Hematopoietic multipotent progenitor cell treated with erythropoietin and hydrocortisone succinate and interleukin-3 and kit ligand, for 6 days (in vitro differentiated cells): ENCODE data around the gene NSUN2.
A peak's percentile ranks its signal among the peaks of the same experiment; 100 is the strongest.
"Not testable (repeated sequence)": the region's sequence is repeated elsewhere in the genome, so short reads cannot be mapped to it uniquely, and the experiment has no call there.

Experiments used
- DNase-seq: peaks from one replicate; pipeline ENCODE4 v3.0.0-alpha.2; 2015

NSUN2 gene

DNA sequence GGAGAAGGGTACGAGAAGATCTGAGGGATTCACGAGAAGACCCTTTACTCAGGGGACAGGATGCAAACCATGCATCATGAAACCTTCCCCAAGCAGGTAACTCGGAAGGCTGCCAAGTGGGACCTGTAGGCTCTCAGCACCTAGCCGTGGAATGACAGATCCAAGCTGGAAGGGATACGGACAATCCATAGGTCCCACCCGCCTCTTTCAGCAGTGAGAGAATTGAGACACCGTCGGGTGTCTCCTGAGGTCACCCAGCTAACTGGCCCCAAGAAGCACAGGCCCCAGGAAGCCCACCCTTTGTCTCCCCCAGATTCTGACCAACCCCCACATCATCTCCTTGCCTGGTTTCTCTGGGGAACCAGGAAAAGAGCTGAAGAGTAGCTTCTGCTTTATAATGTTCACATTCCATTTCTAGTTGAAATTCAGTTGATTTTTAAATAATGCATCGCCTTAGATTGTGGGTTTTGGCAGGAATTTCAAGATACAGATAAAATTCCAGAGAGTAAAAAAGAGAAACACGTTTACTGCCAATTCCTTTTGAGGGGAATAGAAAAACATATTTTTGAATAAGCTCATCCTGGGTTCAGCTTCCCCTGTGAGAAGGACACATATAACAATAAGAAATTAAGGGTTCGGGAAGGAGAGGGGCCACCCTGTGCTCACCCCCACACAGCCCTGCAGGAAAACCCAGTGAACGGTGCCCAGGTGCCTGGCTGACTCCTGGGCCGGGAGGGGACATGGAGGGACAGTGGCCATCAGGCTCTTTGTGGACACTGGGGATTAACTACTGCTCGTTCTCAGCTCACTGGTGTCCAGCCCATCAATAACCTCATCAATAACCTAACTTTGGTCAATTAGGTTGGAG is 51.1 kb downstream of the NSUN2 start:
- DNase-seq = no peak

DNA sequence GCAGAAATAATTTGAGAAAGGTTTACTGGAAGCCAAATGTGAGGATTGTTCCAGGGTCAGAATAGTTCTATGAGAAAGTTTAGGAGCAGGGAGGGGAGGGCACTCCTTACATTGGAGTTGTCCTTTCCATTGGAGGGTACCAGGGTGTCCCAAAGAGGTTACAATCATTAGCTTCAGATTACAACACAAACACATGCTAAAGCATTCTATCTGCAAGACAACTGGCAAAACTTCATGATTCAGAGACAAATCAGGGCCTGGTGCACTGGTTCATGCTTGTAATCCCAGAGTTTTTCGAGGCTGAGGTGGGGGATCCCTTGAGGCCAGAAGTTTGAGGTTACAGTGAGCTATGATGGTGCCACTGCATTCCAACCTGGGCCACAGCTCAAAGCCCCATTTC is 51.8 kb downstream of the NSUN2 start:
- no peak for DNase-seq

DNA sequence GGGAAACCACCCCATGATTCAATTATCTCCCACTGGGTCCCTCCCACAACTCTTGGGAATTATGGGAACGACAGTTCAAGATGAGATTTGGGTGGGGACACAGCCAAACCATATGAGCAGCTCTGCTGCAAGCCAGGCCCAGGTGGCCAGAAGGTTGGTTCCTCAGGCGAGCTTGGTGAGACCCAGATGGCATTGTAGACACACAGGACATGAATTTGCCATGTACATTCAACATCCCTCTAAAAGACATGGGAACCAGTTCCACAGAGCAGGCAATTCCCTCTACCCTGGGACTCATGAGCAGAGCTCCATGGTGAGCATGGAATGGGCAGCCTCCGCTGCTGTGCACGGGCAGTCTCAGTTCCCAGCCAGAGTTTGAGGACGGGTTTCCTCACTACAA is 53.3 kb downstream of the NSUN2 start:
- no peak for DNase-seq

DNA sequence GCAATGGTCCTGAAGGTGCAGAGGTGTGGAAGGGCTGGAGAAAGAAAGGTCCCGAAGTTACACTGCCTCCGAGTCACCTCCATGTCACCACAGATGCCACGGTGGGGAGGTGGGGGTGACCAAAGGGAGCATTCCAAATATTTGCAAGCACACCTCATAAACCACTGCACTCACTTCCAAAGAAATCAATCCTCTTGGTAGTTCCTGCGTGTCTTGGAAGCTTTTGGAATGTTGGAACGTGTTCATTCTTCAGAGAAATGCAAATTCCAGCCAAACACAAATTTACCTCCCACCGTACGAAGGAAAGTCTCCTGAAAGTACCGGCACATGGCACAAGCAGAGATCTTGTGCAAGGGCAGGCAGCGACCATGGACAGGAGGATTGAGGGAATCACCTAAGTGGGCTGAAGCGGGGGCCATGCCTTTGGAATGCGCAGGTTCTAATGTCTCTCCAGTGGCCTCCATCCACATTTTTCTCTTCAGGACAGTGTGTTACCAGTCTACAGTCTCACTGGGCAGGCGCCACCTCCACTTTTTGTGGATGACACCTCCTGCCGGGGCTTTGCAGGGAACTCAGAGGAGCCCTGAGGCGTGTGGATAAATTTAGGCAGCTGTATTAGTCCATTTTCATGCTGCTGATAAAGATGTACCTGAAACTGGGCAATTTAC is 54.0 kb downstream of the NSUN2 start:
- no peak for DNase-seq

DNA sequence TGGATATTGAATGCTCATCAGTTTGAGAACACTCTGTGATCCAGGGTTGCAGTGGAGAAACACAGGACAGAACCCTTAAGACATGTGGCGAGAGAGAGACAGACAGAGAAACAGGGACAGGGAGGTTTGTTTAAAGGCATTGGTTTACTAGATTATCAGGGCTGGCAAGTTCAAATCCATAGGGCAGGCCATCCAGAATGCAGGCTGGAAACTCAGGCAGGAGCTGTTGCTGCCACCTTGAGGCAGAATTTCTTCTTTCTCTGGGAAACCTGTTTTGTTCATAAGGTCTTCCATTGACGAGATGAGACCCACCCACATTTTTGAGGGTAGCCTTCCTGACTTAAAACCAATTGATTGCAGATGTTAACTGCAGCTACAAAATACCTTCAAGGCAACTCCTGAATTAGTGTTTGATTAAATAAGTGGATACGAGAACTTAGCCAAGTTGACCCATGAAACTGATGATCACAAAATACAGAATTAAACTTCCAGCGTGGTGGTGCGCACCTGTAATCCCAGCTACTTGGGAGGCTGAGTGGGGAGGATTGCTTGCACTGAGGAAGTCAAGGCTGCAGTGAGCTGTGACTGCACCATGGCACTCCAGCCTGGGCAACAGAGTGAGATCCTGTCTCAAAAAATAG is 55.9 kb downstream of the NSUN2 start:
- DNase-seq = peak; percentile 63

DNA sequence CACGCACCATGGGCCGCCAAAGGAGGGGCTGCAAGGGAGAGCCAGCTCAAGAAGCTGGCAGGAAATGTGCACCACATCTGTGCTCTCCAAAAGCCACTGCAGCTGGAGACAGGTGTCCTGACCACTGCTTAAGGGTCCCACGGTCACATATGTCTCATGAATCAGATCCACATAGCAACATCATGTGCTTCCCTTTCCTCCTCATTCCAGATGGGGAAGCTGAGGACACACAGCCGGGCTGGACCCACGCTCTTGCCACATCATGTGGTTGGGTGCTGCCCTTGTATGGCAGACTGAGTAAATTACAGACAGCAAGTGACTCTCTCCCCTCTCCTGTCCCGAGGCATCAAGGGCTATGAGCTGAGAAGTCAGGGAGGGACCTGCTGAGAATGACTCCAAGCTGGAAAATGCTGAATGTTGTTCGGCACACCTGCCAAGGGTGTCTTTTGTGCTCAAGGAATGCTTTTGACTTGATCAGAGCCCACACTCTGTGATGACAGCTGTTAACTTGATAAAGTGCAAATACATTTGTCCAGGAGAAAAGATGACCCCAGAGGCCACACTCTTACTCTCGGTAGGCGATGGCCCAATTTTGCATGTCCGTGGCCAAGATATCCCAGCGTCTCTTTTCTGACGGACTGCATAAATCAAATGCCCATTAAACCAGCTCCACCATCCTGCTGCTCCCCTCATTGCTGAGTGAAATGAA is 58.2 kb downstream of the NSUN2 start:
- no peak for DNase-seq

DNA sequence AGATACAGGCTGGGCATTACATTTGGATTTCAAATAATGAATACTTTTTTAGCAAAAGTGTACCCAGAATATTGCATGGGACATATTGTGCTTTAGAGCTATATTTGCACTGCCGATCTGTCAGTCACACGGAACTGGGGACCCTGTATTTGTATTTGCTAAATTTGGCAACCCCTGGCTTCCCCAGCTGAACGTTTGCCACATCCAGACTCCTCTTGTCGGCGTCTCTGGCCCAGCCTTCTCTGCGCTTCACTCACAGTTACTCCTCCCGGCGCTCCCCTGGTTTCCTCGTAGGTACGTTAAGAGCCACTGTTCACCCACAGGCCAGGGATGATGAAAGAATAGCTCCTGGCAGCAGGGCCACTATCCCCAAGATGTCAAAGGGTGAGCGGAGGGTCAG is 58.7 kb downstream of the NSUN2 start:
- no peak for DNase-seq

DNA sequence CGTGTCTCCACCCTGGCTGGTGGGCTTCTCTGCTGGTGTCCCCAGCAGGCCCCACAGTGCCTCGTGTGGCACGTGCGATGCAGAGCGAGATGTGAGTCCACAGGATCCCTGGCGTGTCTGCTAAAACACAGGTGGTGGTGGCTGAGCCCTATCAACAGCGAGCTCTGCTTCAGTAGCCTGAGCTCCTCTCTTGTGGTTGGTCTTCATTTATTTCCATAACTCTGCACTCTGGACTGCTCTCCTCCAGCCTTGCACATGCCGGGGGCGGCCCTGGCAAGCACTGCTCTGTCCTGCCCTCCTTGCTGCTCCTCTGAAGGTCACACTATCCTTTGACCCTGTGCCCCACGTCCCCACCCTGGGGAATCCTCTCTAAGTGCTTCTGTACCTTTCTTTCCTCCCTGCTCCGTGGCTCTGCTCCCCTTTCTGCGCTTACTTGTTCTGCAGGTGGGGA is 59.2 kb downstream of the NSUN2 start:
- DNase-seq = no peak

DNA sequence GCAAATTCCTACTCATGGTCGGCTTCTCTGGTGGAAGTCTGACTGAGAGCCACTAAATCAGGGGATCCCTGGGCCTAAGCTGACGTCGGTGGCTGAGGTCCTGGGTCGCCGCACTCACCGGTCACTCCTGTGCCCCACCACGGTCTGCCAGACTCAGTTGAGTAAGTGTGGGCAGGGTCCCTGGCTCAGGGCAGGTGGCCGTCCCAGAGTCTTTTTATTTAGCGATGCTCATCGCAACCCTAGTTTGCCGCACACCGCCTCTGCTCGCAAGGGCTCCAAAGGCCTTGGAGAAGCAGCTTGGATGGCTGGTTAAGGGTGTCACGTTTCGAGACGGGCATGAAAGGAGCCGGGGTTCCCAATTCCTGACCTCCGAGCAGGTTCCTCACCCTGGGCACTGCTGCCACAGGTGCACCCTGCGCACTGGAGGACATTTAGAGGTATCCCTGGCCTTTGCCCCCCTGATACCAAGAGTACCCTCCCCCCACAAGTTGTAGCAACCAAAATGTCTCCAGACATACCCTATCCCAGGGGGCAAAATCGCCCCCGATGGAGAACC is 59.9 kb downstream of the NSUN2 start:
- DNase-seq = no peak

DNA sequence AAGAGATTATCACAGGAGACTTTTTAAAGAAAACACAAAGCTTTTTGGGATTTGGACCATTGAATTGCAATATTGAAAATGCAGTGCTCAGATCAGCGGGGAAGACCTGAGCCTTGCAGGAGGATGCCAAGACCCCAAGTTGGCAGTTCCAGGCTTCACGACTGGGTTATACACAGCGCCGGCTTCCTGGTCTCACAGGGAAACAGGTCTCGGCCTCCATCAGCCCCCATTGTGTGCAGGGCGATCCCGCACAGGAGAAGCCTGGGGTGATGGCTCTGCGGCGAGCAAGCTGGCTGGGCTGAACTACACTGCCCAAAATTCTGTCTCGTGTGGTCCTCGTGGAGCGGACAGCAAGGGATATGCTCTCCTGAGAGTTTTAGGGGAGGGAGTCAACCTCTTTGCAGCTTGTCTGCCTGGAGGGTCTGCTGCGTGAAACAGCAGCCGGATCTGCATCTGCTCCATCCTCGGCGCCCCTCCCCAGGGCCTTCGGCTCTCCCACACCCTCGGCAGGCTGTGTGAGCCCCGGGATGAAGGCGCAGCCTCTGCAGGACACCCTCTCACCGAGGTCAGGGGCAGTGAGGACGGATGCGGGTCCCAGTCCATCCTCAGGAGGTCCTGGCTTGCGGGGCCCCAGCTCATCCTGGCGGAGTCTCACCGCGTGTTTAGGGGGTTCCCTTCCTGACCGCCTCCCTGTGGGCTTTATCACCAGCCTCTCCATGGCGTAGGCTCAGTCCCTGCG is 60.6 kb downstream of the NSUN2 start:
- DNase-seq = no peak

DNA sequence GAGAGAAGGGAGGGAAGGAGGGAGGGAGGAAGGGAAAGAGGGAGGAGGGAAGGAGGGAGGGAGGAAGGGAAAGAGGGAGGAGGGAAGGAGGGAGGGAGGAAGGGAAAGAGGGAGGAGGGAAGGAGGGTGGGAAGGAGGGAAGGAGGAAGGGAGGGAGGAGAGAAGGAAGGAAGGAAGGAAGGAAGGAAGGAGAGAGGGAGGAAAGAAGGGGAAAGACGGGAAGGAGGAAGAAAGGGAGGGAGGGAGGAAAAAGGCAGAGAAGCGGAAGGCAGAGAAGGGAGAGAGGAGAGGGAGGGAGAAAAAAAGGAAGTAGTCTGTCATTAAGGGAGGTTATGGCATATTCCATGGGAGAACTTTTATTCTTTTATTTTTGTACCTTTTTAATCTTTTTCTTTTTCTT is 61.2 kb downstream of the NSUN2 start:
- DNase-seq = not testable (repeated sequence)

DNA sequence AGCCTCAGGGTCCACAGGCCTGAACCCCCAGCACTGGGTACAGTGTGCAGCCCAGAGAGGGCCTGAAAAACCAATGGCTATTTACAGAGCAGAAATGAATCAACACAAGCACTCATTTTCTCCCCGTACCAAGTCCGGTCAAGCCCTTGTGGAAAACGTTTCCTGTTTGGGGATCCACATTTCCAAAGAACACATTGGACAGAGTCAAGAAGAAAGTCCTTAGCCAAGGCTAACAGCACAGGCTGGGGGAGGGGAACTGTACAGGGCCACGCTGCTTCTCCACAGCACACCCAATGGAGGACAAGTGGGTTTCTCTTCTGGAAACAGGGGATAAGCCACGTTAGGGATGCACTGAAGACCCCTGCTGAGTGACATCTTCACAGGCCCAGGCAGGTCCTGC is 62.3 kb downstream of the NSUN2 start:
- no peak for DNase-seq

DNA sequence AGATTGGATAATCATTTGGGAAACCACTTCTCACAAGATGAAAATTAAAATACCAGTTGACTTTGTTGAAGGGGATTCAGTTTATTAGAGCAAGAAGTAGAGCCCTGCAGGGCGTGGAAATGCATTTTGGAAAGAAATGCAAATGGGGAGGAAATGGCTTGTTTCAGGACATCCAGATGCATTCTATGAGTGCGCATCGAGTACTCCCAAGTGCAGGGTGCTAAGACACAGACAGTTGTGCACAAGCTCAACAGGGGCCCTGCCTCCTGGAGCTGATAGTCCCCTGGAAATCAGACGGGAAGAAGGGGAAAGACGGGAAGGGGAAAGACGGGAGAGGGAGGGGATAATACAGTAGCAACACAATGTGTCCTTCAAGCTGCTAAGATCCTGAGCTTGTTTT is 64.0 kb downstream of the NSUN2 start:
- no peak for DNase-seq

DNA sequence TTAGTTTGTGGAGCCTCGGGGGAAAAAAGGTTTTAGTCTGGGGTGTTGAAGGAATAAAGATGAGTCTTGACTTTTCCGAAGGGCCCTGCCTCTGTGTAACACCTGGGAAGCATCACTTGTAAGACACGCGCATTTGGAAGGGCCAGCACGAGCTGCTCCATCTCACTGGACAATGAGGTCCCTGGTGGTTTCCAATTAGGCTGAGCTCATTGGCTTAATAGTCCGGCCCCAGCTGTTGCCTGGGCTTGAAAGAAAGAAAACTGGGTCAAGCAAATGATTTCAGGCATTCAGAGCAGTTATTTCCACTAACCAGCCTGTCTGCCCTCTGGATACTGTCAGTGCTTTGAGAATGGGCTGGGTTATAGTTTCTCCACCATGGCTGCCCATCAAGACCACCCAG is 64.5 kb downstream of the NSUN2 start:
- no peak for DNase-seq

DNA sequence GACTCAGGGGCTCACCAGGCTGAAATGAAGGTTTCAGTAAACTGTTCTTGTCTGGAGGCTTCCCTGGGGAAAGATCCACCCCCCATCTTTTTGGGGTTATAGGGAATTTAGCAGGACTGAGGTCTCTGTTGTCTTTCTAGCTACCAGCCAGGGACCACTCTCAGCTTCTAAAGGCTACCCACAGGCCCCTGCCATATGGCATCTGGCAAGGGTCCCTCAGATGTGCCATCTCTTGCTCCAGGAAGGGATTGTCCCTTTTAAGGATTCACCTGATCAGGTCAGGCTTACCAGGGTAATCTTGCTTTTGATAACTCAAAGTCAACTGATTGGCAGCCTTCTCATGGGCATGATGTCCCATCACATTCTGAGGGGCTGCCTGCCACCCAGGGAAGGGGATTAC is 65.0 kb downstream of the NSUN2 start:
- no peak for DNase-seq

DNA sequence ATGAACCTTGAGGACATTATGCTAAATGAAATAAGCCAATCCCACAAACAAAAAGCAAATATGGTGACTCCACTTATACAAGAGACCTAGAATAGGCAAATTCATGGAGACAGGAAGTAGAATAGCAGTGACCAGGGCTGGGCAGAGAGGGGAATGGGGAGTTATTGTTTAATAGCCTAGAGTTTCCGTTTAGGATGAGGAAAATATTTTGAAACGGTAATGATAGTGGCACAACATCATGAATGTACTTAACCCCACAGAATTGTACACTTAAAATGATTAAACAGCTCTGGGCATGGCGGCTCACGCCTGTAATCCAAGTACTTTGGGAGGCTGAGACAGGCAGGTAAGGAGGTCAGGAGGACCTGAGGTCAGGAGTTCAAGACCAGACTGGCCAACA is 65.8 kb downstream of the NSUN2 start:
- DNase-seq = no peak

DNA sequence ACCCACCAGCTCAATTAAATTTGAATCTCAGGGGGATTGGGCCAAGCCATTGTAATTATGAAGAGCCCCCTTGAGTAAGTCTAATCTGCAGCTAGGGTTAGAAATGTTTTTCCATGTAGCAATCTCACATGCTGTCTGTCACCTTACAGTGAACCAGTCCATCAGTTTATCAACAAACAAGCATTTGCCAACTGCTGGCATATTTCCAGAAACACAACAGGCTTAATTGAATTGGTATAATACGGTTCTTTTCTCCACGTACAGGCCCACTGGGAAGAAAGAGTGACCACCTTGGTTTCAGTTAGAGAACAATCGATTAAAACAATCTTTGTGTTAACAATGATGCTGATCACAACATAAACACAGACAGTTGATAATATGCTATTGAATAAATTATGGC is 67.4 kb downstream of the NSUN2 start:
- no peak for DNase-seq

DNA sequence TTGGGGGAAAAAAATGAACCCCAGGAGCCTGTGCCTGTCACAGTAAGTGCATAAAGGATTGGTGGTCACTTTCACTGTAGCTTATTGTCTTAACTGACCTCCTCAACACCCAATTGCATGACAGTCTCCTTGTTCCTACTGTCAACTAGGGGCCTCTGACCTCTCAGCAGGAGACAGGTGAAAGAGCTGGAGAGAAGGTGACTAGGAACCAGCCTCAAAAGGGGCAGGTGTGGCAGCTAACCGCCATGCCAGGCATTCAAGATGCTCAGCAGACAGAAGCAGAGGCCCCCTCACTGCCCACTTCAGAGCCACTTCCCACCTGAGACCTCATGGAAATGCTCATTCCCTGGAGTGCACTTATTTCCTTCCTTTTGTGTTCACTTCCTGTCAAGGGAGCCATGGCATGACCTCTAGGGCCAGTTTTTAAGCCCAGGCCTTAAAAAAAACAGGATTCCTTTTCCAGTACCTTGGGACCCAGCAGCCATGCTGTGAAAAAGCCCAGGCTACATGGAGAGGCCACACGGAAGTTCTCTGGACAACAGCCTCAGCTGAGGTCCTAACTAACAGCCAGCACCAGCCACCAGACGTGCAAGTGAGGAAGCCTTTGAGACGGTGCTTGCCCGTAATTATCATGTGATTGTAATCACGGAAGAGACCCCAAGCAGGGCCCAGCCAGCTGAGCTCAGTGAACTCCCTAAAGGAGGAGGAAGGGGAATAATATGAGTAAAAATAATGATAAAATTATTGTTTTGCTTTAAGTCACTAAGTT is 74.9 kb downstream of the NSUN2 start:
- no peak for DNase-seq

DNA sequence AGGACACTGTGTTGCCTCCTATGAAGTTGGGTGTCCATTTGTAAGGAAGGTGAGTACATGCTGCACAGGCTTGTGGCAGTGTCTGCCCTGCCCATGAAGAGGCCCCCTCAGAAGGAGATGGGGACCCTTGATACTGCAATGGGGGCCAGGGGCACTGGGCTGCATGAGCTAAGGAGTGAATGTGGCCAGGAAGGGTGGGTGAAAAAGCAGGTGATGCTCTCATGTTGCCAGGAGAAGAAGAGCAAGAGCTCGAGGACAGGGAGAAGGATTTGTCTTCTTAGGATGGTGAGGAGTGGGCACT is 76.1 kb downstream of the NSUN2 start:
- DNase-seq = no peak

DNA sequence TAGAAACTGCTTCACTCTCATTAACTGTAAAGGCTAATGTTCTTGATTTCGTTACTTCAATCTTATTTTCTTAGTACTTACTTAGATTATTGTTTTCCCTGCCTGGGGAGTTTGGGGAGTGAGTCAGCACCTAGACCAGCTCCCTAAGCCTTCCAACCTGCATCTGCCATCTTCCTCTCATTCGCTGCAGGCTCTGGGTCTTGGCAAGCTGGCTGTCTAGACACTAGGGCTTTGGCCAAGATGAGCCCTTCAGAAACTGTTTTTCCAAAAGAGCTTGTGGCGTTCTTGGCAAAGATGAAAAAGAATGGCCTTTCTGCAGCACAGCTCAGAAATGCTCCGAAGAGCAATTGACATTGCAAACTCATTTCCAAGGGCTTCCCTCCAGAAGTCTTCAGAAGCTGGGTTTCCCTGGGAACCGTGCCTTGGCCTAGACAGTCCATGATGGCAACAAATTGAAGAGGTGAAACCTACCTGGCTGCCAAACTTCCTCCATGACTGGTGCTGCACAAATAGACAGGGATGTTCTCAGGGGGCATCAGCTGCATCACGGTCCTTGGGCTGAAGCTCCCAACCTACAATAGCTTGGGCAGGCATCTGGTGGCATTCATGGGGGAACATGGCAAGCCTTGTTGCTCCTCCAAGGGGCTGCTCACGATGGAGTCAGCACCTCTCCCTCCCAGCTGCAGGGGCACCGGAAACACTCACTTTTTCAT is 76.6 kb downstream of the NSUN2 start:
- no peak for DNase-seq

DNA sequence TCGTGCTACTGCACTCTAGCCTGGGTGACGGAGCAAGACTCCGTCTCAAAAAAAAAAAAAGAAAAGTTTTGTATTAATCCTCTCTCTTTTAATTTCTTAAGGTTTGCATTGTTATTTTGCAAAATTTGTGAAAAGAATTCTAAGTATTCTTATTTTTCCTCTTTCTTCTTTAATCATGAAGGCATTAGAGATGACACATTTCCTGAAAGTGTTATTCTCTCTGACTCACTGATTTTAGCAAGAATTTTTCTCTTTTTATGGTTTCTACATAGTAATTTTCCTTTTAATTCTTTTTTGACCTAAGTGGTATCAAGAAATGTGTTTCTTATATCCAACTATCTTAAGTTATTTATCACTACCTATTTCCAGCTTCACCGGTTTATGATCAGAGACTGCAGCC is 78.0 kb downstream of the NSUN2 start:
- DNase-seq = no peak
